ENCODE data around the gene ZFYVE28. TPM values are rescaled to one million over a fixed set of nuclear protein-coding genes. Genes with fewer than 3 reads are reported as not detected.

ZFYVE28 gene
- total RNA-seq, 4 donors from 2014 or later, result 8.9 to 19.1 (median 16.4) TPM

DNA sequence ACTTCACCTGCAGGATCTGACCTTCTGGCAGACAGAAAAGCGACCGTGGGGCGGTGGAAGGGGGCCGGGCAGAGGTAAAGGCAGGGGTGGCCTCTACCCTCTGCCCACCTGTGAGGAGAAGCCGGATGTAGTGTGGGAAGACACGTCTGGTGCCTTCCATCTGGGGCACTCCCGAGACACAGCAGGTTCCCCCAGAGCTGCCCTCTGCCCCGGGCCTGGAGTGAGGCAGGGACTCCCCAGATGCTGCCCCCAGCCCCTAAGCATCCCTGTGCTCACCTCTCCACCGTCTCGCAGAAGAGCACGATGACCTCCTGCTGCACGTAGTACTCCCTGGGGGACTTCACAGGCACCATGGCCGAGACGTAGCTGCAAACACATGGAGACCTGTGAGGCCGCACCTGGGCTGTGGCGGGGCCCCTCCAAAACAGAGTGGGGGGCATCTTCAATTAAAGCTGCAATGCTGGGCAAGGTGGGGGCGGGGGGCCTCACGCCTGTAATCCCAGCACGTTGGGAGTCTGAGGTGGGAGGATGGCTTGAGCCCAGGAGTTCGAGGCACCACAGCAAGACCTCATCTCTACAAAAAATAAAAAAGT lies 81.2 kb downstream of the ZFYVE28 start:
- no peaks in the 10 kb centered on the region for H3K36me3 ChIP-seq
- 86 to 93% methylated on average over 11 to 20 of the region's 20 CpGs for WGBS, 2 donors
- peaks cover 4 to 7% of the 10 kb centered on the region in 2 donors for H3K4me1 ChIP-seq
- no peaks in the 10 kb centered on the region for H3K27me3 ChIP-seq
- H3K4me3 ChIP-seq (replicated peaks in 1 of 3), result no peak overlapping the region
- intact Hi-C loops (cut with DNase I), result no loop called here
- DNase-seq, result no peak
- TF ChIP-seq, protein P1, sequence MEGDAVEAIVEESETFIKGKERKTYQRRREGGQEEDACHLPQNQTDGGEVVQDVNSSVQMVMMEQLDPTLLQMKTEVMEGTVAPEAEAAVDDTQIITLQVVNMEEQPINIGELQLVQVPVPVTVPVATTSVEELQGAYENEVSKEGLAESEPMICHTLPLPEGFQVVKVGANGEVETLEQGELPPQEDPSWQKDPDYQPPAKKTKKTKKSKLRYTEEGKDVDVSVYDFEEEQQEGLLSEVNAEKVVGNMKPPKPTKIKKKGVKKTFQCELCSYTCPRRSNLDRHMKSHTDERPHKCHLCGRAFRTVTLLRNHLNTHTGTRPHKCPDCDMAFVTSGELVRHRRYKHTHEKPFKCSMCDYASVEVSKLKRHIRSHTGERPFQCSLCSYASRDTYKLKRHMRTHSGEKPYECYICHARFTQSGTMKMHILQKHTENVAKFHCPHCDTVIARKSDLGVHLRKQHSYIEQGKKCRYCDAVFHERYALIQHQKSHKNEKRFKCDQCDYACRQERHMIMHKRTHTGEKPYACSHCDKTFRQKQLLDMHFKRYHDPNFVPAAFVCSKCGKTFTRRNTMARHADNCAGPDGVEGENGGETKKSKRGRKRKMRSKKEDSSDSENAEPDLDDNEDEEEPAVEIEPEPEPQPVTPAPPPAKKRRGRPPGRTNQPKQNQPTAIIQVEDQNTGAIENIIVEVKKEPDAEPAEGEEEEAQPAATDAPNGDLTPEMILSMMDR (IDR thresholded peaks at IDR 0.05), result no peak
- TF ChIP-seq POLR2A (IDR thresholded peaks at IDR 0.05), result no peak
- H3K27ac ChIP-seq, result no peak overlapping the region
- no peaks in the 10 kb centered on the region for H3K9me3 ChIP-seq

DNA sequence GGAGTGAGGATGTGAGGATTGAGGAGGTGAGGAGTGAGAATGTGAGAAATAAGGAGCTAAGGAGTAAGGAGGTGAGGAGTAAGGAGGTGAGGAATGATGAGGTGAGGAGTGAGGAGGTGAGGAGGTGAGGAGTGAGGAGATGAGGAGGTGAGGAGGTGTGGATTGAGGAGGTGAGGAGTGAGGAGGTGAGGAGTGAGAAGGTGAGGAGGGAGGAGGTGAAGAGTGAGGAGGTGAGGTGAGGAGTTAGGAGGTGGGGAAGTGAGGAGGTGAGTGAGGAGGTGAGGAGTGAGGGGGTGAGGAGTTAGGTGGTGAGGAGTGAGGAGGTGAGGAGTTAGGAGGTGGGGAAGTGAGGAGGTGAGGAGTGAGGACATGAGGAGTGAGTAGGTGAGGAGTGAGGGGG lies 81.8 kb downstream of the ZFYVE28 start:
- no peak for DNase-seq
- no peaks in the 10 kb centered on the region for H3K36me3 ChIP-seq
- no peak for TF ChIP-seq POLR2A (IDR thresholded peaks at IDR 0.05)
- TF ChIP-seq, protein P1 (IDR thresholded peaks at IDR 0.05), result no peak
- H3K9me3 ChIP-seq, result no peaks in the 10 kb centered on the region
- H3K27me3 ChIP-seq, result no peaks in the 10 kb centered on the region
- intact Hi-C loops (cut with DNase I), result no loop called here
- H3K4me3 ChIP-seq (replicated peaks in 1 of 3), result no peak overlapping the region
- H3K27ac ChIP-seq, result no peak overlapping the region
- peaks cover 4 to 7% of the 10 kb centered on the region in 2 donors for H3K4me1 ChIP-seq

DNA sequence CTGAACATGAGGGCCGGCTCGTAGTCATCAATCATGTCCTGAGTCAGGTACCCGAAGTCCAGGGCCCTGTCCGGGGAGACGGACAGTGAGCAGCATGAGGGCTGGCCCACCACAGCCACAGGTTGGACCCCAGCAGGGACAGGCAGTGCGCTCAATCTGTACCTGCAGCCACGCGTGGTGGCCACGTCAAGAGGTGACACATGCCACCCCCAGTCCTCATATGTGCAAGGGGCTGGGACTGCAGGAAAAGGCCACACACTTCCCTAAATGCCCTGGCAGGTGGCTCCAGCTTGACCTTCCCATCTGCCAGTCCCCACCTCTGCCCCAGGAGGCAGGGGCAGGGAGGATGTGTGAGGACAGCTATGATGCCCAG lies 82.7 kb downstream of the ZFYVE28 start:
- WGBS, 2 donors, result 83% methylated on average over 9 of the region's 9 CpGs; no CpG with 5 or more reads in 1 of the 2 donors
- DNase-seq, result no peak
- TF ChIP-seq, protein P1 (IDR thresholded peaks at IDR 0.05), result no peak
- TF ChIP-seq POLR2A (IDR thresholded peaks at IDR 0.05), result no peak
- Histone ChIP-seq H3K36me3 (no peaks in the 10 kb centered on the region), H3K27me3 (no peaks in the 10 kb centered on the region), H3K9me3 (no peaks in the 10 kb centered on the region), H3K27ac (no peak overlapping the region), H3K4me3 (replicated peaks in 1 of 3) (no peak overlapping the region), H3K4me1 (peaks cover 4 to 7% of the 10 kb centered on the region in 2 donors)
- intact Hi-C loops (cut with DNase I), result no loop called here

DNA sequence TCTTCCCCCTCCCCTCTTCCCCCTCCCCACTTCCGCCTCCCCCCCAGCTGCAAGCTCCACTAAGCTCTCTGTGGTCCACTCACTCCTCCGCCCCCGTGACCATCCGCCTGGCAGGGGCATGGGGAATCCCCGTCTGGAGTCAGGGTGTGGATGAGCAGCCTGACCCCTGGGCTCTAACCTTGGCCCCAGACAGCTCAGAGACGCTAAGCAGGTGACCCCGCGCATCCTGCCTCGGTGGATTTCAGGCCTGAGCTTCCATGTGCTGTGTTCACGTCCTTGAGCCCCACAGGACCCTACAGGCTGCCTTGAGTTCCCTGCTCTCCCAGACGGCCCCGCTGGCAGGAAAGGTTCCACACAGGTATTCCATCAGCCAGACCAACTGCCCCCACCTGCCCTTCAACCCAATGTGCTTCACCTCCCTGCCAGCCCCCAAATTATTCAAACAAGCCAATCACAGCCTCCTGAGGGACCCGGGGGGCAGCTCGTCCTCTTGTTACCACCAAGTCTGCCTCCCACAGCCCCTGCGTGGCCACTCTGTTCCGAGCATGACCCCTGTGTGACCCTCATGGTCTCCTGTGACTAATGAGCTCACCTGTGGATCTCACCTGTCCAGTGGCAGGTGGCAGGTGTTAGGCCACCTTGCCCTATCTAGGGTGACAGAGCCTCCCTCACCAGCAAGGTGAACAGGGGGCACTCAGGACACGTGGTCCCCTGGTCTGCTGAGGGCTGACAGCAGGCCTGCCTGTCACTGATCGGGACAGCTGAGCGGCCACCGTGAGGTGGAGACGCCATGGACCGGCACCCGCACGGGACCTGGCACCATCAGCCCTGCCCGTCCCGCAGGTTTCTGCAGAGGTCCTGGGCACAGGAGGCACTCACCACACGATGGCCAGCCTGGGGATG lies 83.4 kb downstream of the ZFYVE28 start:
- 92 to 93% methylated on average over 7 to 13 of the region's 27 CpGs for WGBS, 2 donors

More for the DNA sequence above, 83.4 kb downstream of the ZFYVE28 start:
- H3K27ac ChIP-seq, result no peak overlapping the region
- no peak overlapping the region for H3K4me3 ChIP-seq (replicated peaks in 1 of 3)
- H3K4me1 ChIP-seq, result peaks cover 4 to 7% of the 10 kb centered on the region in 2 donors
- no peaks in the 10 kb centered on the region for H3K27me3 ChIP-seq
- no peak for DNase-seq
- TF ChIP-seq, protein P1 (IDR thresholded peaks at IDR 0.05), result no peak
- TF ChIP-seq POLR2A (IDR thresholded peaks at IDR 0.05), result no peak
- H3K36me3 ChIP-seq, result no peaks in the 10 kb centered on the region
- intact Hi-C loops (cut with DNase I), result no loop called here
- no peaks in the 10 kb centered on the region for H3K9me3 ChIP-seq
